ENCODE measurements around the gene C12orf42. TPM values are rescaled to one million over a fixed set of nuclear protein-coding genes. Genes with fewer than 3 reads are reported as not detected.

C12orf42 gene
- total and polyA plus RNA-seq, 4 donors, result 0.17 to 0.47 TPM; not detected in 2

DNA sequence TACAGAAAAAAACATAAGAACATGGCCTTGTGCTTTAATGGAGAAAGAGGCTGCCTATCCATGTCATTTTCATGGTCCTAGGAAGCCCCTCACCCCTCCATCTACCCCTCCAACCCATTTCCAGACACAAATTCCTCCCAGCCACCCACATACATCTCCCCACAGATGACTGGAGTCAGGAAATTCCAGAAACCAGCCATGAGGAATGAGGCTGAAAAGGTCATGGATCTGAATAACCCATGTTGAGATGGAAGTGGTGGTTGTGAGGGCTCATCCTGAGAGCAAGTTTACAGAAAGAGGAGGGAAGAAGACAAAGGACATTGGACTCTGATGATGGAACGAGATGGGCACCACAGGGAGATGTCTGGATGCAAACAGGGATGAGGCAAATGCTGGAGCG, 23.9 kb upstream of the C12orf42 start:
- Histone ChIP-seq H3K9me3 (ENCODE audit: control insufficient read depth, insufficient read depth, low read length) (no peaks in the 10 kb centered on the region), H3K36me3 (ENCODE audit: control insufficient read depth, insufficient read depth, low read length) (no peaks in the 10 kb centered on the region), H3K4me3 (ENCODE audit: low read depth, low read length) (no peak overlapping the region), H3K27me3 (ENCODE audit: control insufficient read depth, insufficient read depth, low read length) (no peaks in the 10 kb centered on the region), H3K4me1 (ENCODE audit: control insufficient read depth, insufficient read depth, low read length) (no peaks in the 10 kb centered on the region), H3K27ac (ENCODE audit: low read depth, low read length) (no peak overlapping the region)
- 94% methylated on average over 2 of the region's 2 CpGs for WGBS (ENCODE audit: insufficient coverage)
- no peak for DNase-seq (ENCODE audit: low read depth in 4 of 6, low spot score in 6 of 6)

GRCh38 chr12:103518899-103519298, 23.1 kb upstream of the C12orf42 start:
- WGBS (ENCODE audit: insufficient coverage), result no CpG with 5 or more reads among the region's 2 CpGs
- H3K9me3 ChIP-seq (ENCODE audit: control insufficient read depth, insufficient read depth, low read length), result no peaks in the 10 kb centered on the region

DNA sequence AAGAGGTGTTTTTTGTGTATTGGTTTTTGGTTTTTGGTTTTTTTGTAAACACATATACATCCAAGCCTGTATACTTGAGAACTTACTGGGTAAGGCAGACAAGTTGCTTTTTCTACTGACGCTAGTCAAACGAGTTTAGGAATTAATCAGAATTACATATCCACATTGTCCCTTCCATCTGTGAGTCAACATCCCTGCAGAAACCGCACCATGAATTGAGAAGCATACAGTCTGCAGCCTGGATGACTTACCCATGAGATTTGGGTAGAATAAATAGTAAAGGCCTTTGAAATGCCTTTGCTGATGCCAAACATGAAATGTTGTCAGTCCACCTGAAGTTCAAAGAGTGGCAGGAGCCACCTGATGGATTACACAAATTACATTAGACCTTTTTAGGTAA, 21.4 kb upstream of the C12orf42 start:
- H3K4me3 ChIP-seq (ENCODE audit: low read depth, low read length), result no peak overlapping the region
- DNase-seq (ENCODE audit: low read depth in 4 of 6, low spot score in 6 of 6), result no peak
- H3K27me3 ChIP-seq (ENCODE audit: control insufficient read depth, insufficient read depth, low read length), result no peaks in the 10 kb centered on the region
- no peaks in the 10 kb centered on the region for H3K4me1 ChIP-seq (ENCODE audit: control insufficient read depth, insufficient read depth, low read length)
- H3K27ac ChIP-seq (ENCODE audit: low read depth, low read length), result no peak overlapping the region
- WGBS (ENCODE audit: insufficient coverage), result 100% methylated on average over 1 of the region's 3 CpGs
- no peaks in the 10 kb centered on the region for H3K36me3 ChIP-seq (ENCODE audit: control insufficient read depth, insufficient read depth, low read length)
- H3K9me3 ChIP-seq (ENCODE audit: control insufficient read depth, insufficient read depth, low read length), result no peaks in the 10 kb centered on the region

More at GRCh38 chr12:103518899-103519298, 23.1 kb upstream of the C12orf42 start:
- no peak overlapping the region for H3K27ac ChIP-seq (ENCODE audit: low read depth, low read length)
- no peaks in the 10 kb centered on the region for H3K27me3 ChIP-seq (ENCODE audit: control insufficient read depth, insufficient read depth, low read length)
- no peak overlapping the region for H3K4me3 ChIP-seq (ENCODE audit: low read depth, low read length)
- DNase-seq (ENCODE audit: low read depth in 4 of 6, low spot score in 6 of 6), result no peak
- H3K36me3 ChIP-seq (ENCODE audit: control insufficient read depth, insufficient read depth, low read length), result no peaks in the 10 kb centered on the region
- H3K4me1 ChIP-seq (ENCODE audit: control insufficient read depth, insufficient read depth, low read length), result no peaks in the 10 kb centered on the region

- Histone ChIP-seq H3K9me3 (ENCODE audit: control insufficient read depth, insufficient read depth, low read length) (no peaks in the 10 kb centered on the region), H3K27me3 (ENCODE audit: control insufficient read depth, insufficient read depth, low read length) (no peaks in the 10 kb centered on the region), H3K27ac (ENCODE audit: low read depth, low read length) (no peak overlapping the region), H3K4me1 (ENCODE audit: control insufficient read depth, insufficient read depth, low read length) (no peaks in the 10 kb centered on the region), H3K4me3 (ENCODE audit: low read depth, low read length) (no peak overlapping the region), H3K36me3 (ENCODE audit: control insufficient read depth, insufficient read depth, low read length) (no peaks in the 10 kb centered on the region)
- DNase-seq (ENCODE audit: low read depth in 4 of 6, low spot score in 6 of 6), result peak in 2 of 6 donors; percentile 54 to 55
Measured at GRCh38 chr12:103515341-103515740, 19.6 kb upstream of the C12orf42 start.

- WGBS (ENCODE audit: insufficient coverage), result no CpG with 5 or more reads among the region's 3 CpGs
- Histone ChIP-seq H3K4me1 (ENCODE audit: control insufficient read depth, insufficient read depth, low read length) (no peaks in the 10 kb centered on the region), H3K27ac (ENCODE audit: low read depth, low read length) (no peak overlapping the region), H3K36me3 (ENCODE audit: control insufficient read depth, insufficient read depth, low read length) (no peaks in the 10 kb centered on the region), H3K9me3 (ENCODE audit: control insufficient read depth, insufficient read depth, low read length) (no peaks in the 10 kb centered on the region), H3K27me3 (ENCODE audit: control insufficient read depth, insufficient read depth, low read length) (no peaks in the 10 kb centered on the region), H3K4me3 (ENCODE audit: low read depth, low read length) (no peak overlapping the region)
- no peak for DNase-seq (ENCODE audit: low read depth in 4 of 6, low spot score in 6 of 6)
Measured at GRCh38 chr12:103513875-103514274, 18.1 kb upstream of the C12orf42 start.

DNA sequence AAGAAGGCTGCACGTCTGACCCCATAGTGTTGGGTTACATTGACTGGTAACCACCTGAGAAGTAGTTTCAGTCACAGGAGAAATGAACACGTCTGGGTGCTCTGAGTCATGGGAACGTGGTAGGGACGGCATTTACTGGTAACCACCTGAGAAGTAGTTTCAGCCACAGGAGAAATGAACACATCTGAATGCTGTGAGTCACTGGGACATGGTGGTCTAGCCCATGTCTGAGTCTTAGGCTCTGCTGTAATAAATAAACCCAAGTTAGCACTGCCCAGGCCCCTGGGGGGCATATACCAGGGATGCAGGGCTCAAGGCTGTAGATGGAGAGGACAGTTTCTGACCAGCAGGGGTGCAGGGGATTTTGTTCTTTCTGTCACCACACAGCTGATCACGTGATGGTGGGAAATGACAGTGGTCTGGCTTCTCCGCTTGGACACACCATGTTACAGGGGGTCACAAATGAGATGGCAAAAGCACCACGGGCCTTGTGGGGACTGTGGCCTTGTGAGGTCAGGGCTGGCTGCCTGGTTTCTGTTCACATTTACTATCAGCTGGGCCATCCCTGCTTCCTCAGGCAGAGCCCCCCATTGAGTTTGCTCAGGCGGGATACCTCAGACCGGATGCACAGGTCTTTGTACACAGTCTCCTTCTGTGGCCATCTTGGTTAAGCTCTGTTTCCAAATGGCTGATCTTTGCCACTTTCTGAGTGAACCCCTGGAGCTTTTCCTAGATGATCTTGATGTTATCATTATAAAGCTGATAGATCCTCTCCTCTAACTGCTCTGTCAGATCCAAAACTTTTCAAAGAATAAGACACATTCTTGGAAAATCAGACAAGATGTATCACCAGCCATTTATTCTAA, 9.8 kb upstream of the C12orf42 start:
- no peaks in the 10 kb centered on the region for H3K9me3 ChIP-seq (ENCODE audit: control insufficient read depth, insufficient read depth, low read length)
- H3K27me3 ChIP-seq (ENCODE audit: control insufficient read depth, insufficient read depth, low read length), result no peaks in the 10 kb centered on the region
- H3K4me3 ChIP-seq (ENCODE audit: low read depth, low read length), result no peak overlapping the region
- DNase-seq (ENCODE audit: low read depth in 4 of 6, low spot score in 6 of 6), result no peak
- no peaks in the 10 kb centered on the region for H3K4me1 ChIP-seq (ENCODE audit: control insufficient read depth, insufficient read depth, low read length)
- no peaks in the 10 kb centered on the region for H3K36me3 ChIP-seq (ENCODE audit: control insufficient read depth, insufficient read depth, low read length)
- WGBS (ENCODE audit: insufficient coverage), result 92% methylated on average over 9 of the region's 9 CpGs
- H3K27ac ChIP-seq (ENCODE audit: low read depth, low read length), result no peak overlapping the region

GRCh38 chr12:103504606-103505005, 8.8 kb upstream of the C12orf42 start:
- no peak overlapping the region for H3K4me3 ChIP-seq (ENCODE audit: low read depth, low read length)
- no peaks in the 10 kb centered on the region for H3K27me3 ChIP-seq (ENCODE audit: control insufficient read depth, insufficient read depth, low read length)
- no peaks in the 10 kb centered on the region for H3K36me3 ChIP-seq (ENCODE audit: control insufficient read depth, insufficient read depth, low read length)
- WGBS (ENCODE audit: insufficient coverage), result 90% methylated on average over 4 of the region's 7 CpGs
- no peak for DNase-seq (ENCODE audit: low read depth in 4 of 6, low spot score in 6 of 6)
- no peak overlapping the region for H3K27ac ChIP-seq (ENCODE audit: low read depth, low read length)
- no peaks in the 10 kb centered on the region for H3K9me3 ChIP-seq (ENCODE audit: control insufficient read depth, insufficient read depth, low read length)
- no peaks in the 10 kb centered on the region for H3K4me1 ChIP-seq (ENCODE audit: control insufficient read depth, insufficient read depth, low read length)

- Histone ChIP-seq H3K9me3 (ENCODE audit: control insufficient read depth, insufficient read depth, low read length) (no peaks in the 10 kb centered on the region), H3K27me3 (ENCODE audit: control insufficient read depth, insufficient read depth, low read length) (no peaks in the 10 kb centered on the region), H3K36me3 (ENCODE audit: control insufficient read depth, insufficient read depth, low read length) (no peaks in the 10 kb centered on the region), H3K4me3 (ENCODE audit: low read depth, low read length) (no peak overlapping the region), H3K4me1 (ENCODE audit: control insufficient read depth, insufficient read depth, low read length) (no peaks in the 10 kb centered on the region), H3K27ac (ENCODE audit: low read depth, low read length) (no peak overlapping the region)
- WGBS (ENCODE audit: insufficient coverage), result 87% methylated on average over 12 of the region's 14 CpGs
- no peak for DNase-seq (ENCODE audit: low read depth in 4 of 6, low spot score in 6 of 6)
Measured at GRCh38 chr12:103503546-103504480, 8.0 kb upstream of the C12orf42 start.

DNA sequence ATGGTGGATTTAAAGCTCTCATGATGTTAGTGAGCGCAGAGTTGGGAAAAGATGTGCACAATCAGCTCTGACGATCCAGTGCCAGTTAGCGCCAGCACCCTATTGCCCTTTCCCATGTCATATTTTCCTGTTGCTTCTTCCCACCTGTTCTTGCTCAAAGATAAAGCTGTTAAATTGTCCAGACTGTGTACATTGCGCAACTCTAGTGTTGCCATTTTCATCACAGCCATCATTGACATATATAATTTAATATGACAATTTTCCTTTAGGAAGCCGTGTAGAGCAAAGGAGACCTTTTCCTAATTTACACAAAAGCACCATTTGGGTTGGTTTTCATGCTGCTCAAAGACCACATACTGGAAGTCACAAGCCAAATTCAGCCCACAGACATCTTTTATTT, 5.7 kb upstream of the C12orf42 start:
- no peaks in the 10 kb centered on the region for H3K9me3 ChIP-seq (ENCODE audit: control insufficient read depth, insufficient read depth, low read length)
- H3K27me3 ChIP-seq (ENCODE audit: control insufficient read depth, insufficient read depth, low read length), result no peaks in the 10 kb centered on the region
- no peak overlapping the region for H3K27ac ChIP-seq (ENCODE audit: low read depth, low read length)
- H3K36me3 ChIP-seq (ENCODE audit: control insufficient read depth, insufficient read depth, low read length), result no peaks in the 10 kb centered on the region
- H3K4me3 ChIP-seq (ENCODE audit: low read depth, low read length), result no peak overlapping the region
- DNase-seq (ENCODE audit: low read depth in 4 of 6, low spot score in 6 of 6), result peak in 1 of 6 donors; percentile 32
- 100% methylated on average over 3 of the region's 5 CpGs for whole genome bisulfite sequencing (ENCODE audit: insufficient coverage)
- H3K4me1 ChIP-seq (ENCODE audit: control insufficient read depth, insufficient read depth, low read length), result no peaks in the 10 kb centered on the region
